ENCODE measurements around the gene BCAT1.
"Not testable (repeated sequence)": the region's sequence is repeated elsewhere in the genome, so short reads cannot be mapped to it uniquely, and the experiment has no call there.

The BCAT1 gene

DNA sequence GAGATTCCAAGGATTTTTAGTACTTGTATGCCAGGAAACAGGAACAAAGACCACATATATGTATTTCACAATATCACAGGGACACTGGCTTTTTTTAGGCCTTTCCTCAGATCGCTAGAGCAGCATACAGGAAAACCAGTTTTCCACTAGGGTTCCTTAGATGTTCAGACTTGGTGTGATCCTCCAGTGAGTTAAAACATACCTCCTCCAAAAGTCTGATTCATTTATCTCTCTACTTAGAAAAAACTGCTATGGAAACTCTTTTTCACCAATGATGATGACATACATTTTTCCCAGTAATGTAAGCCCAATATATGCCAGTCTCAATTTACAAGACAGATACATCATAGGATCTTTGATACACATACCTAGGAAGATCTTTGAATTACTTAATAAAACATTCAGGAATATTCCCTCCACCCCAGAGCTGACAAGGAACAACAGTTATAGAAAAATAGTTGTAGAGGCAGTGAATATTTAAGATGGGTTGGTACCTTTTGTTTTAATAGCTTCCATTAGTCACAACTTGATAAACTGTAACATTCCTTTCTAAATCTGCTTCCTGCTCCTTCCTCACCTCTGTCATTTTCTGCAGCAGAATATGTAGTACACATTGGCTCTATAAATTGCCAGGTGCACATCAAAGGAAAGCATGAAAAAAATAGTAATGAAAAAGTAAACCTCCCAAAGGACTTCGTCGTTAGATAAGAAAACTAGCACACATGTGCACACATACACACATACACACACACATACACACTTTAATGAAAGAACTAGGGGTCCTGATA, 27.5 kb downstream of the BCAT1 start:
- H3K9me3 Mint-ChIP-seq, result peaks cover 0 to 4% of the 10 kb centered on the region in 2 donors
- DNase-seq (no peak), ATAC-seq (no peak)
- H3K4me1 Mint-ChIP-seq, result peaks cover 46% of the 10 kb centered on the region
- peak overlapping the region; percentile 24 to 55 for H3K4me3 Mint-ChIP-seq
- no peaks in the 10 kb centered on the region for H3K27me3 Mint-ChIP-seq
- peak overlapping the region; percentile 89 to 97 for H3K27ac Mint-ChIP-seq

GRCh38 chr12:24920141-24920540, 28.8 kb downstream of the BCAT1 start:
- Mint-ChIP-seq H3K27ac (no peak overlapping the region), H3K9me3 (peaks cover 0 to 4% of the 10 kb centered on the region in 2 donors), H3K4me3 (peak overlapping the region; percentile 21 to 26), H3K27me3 (no peaks in the 10 kb centered on the region), H3K4me1 (peaks cover 46% of the 10 kb centered on the region)
- no peak for DNase-seq
- no peak for ATAC-seq

GRCh38 chr12:24919346-24920001, 29.4 kb downstream of the BCAT1 start:
- no peak overlapping the region for H3K27ac Mint-ChIP-seq
- DNase-seq, result peak; percentile 37 to 65
- no peaks in the 10 kb centered on the region for H3K27me3 Mint-ChIP-seq
- H3K4me3 Mint-ChIP-seq, result peak overlapping the region in 1 of 2 donors; percentile 15
- H3K4me1 Mint-ChIP-seq, result peaks cover 46% of the 10 kb centered on the region
- peak; percentile 89 for ATAC-seq
- H3K9me3 Mint-ChIP-seq, result peaks cover 0 to 4% of the 10 kb centered on the region in 2 donors

DNA sequence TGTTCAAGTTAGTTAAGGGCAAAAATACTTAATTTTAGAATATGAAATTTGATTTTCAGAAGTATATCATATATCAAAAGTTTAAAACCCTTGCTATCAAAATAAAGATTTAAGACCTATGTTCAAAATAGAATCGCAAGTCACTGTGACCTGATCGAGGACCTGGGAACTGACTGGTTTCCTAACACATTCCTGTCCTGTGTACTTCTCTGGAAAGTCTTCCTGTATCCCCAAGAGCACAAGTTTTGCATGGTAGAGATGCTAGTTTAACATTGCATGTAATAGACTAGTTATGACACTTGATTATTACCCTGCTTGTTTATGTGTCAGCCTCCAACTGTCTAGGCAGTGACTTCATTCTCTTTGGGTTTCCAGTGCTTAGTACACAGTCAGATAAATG, 30.3 kb downstream of the BCAT1 start:
- H3K4me3 Mint-ChIP-seq, result no peak overlapping the region
- H3K27me3 Mint-ChIP-seq, result peaks cover 5% of the 10 kb centered on the region
- no peak for ATAC-seq
- DNase-seq, result no peak
- no peak overlapping the region for H3K27ac Mint-ChIP-seq
- peaks cover 0 to 4% of the 10 kb centered on the region in 2 donors for H3K9me3 Mint-ChIP-seq
- H3K4me1 Mint-ChIP-seq, result peaks cover 49% of the 10 kb centered on the region

- peaks cover 0 to 4% of the 10 kb centered on the region in 2 donors for H3K9me3 Mint-ChIP-seq
- H3K27ac Mint-ChIP-seq, result no peak overlapping the region
- DNase-seq, result no peak
- peaks cover 10% of the 10 kb centered on the region for H3K27me3 Mint-ChIP-seq
- no peak for ATAC-seq
- H3K4me1 Mint-ChIP-seq, result peaks cover 27% of the 10 kb centered on the region
- H3K4me3 Mint-ChIP-seq, result no peak overlapping the region
These were observed 33.4 kb downstream of the BCAT1 start for GRCh38 chr12:24915501-24915900.

DNA sequence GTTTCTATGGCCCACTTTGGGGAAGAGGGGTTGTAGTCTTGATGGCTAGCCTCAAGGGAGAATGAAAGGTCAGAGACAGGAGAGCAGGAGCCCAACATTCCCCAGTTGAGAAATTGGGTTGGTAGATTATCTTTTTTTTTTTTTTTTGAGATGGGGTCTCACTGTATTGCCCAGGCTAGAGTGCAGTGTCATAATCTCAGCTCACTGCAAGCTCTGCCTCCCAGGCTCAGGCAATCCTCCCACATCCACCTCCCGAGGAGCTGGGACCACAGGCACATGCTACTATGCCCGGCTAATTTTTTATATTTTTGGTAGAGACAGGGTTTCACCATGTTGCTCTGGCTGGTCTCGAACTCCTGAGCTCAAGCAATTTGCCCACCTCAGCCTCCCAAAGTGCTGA, 34.9 kb downstream of the BCAT1 start:
- H3K27me3 Mint-ChIP-seq, result peaks cover 10% of the 10 kb centered on the region
- ATAC-seq, result no peak
- DNase-seq, result no peak
- H3K27ac Mint-ChIP-seq, result no peak overlapping the region
- peaks cover 0 to 4% of the 10 kb centered on the region in 2 donors for H3K9me3 Mint-ChIP-seq
- H3K4me3 Mint-ChIP-seq, result no peak overlapping the region
- H3K4me1 Mint-ChIP-seq, result peaks cover 11% of the 10 kb centered on the region

DNA sequence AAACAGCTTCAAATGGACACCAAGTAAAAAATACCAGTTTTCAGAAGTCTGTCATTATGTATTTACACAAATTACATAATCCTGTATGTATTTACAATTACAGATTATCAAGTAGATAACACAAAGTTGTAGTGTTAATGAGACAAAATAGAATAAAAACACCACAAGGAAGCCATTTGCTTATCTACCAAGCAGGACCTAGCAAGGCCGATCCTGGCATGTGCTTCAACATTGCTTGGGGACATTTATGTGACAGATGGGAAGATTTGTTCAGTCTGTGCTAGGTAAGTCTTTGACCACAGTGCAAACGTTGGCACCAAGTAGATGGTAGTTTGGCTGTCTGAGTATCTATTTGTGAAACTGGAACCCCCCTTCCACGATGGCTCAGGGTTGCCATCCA, 35.8 kb downstream of the BCAT1 start:
- Mint-ChIP-seq H3K27me3 (peaks cover 10% of the 10 kb centered on the region), H3K27ac (no peak overlapping the region), H3K4me3 (no peak overlapping the region), H3K9me3 (peaks cover 0 to 4% of the 10 kb centered on the region in 2 donors), H3K4me1 (peaks cover 11% of the 10 kb centered on the region)
- DNase-seq, result no peak
- no peak for ATAC-seq

- Mint-ChIP-seq H3K4me1 (peaks cover 5% of the 10 kb centered on the region), H3K9me3 (no peaks in the 10 kb centered on the region), H3K27ac (no peak overlapping the region), H3K4me3 (no peak overlapping the region), H3K27me3 (peaks cover 10% of the 10 kb centered on the region)
- DNase-seq (no peak), ATAC-seq (no peak)
These were observed 37.6 kb downstream of the BCAT1 start for GRCh38 chr12:24911271-24911791.

DNA sequence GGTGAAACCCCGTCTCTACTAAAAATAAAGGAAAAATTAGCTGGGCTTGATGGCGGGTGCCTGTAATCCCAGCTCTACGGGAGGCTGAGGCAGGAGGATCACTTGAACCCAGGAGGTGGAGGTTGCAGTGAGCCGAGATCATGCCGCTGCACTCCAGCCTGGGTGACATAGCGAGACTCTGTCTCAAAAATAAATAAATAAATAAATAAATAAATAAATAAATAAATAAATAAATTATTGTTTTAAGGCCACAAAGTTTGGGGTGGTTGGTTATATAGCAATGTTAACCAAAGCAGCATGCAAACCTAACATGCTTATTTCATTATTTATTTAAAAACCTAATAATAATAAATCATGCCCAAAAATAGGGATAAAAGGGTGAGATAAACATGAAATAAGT, 38.7 kb downstream of the BCAT1 start:
- H3K27me3 Mint-ChIP-seq, result peaks cover 10% of the 10 kb centered on the region
- not testable (repeated sequence) for H3K27ac Mint-ChIP-seq, H3K9me3 Mint-ChIP-seq, H3K4me3 Mint-ChIP-seq, DNase-seq, H3K4me1 Mint-ChIP-seq, ATAC-seq

GRCh38 chr12:24909667-24910066, 39.2 kb downstream of the BCAT1 start:
- DNase-seq, result no peak
- Mint-ChIP-seq H3K9me3 (no peaks in the 10 kb centered on the region), H3K4me3 (no peak overlapping the region), H3K27me3 (peaks cover 10% of the 10 kb centered on the region), H3K4me1 (peaks cover 5% of the 10 kb centered on the region), H3K27ac (no peak overlapping the region)
- peak; percentile 33 for ATAC-seq

GRCh38 chr12:24907464-24907863, 41.4 kb downstream of the BCAT1 start:
- Mint-ChIP-seq H3K27ac (no peak overlapping the region), H3K4me3 (no peak overlapping the region), H3K9me3 (no peaks in the 10 kb centered on the region), H3K4me1 (peaks cover 4% of the 10 kb centered on the region), H3K27me3 (peaks cover 5% of the 10 kb centered on the region)
- ATAC-seq (no peak), DNase-seq (no peak)

DNA sequence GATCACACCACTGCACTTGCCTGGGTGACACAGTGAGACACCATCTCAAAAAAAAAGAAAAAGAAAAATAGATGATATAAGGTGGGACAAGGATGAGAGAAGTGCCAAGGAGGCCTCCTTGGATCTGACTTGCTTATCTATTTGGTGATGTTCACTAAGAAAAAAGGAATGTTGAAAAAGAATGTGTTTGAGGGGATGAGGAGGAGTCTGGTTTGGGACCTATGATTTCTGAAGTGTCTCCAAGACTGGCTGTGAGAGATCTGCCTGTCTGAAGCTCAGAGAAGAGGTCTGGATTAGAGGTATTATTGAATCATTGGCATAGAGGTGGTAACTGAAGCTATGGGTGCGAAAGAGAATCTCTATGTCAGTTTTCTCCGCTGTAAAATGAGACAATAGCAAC, 42.8 kb downstream of the BCAT1 start:
- H3K4me3 Mint-ChIP-seq, result no peak overlapping the region
- H3K4me1 Mint-ChIP-seq, result peaks cover 18% of the 10 kb centered on the region
- no peak overlapping the region for H3K27ac Mint-ChIP-seq
- DNase-seq (no peak), ATAC-seq (no peak)
- peaks cover 13% of the 10 kb centered on the region for H3K27me3 Mint-ChIP-seq
- no peaks in the 10 kb centered on the region for H3K9me3 Mint-ChIP-seq

- no peak for DNase-seq
- no peak for ATAC-seq
- Mint-ChIP-seq H3K27ac (no peak overlapping the region), H3K27me3 (peaks cover 13% of the 10 kb centered on the region), H3K9me3 (no peaks in the 10 kb centered on the region), H3K4me3 (no peak overlapping the region), H3K4me1 (peaks cover 25% of the 10 kb centered on the region)
These were observed 43.5 kb downstream of the BCAT1 start for GRCh38 chr12:24905431-24905830.

DNA sequence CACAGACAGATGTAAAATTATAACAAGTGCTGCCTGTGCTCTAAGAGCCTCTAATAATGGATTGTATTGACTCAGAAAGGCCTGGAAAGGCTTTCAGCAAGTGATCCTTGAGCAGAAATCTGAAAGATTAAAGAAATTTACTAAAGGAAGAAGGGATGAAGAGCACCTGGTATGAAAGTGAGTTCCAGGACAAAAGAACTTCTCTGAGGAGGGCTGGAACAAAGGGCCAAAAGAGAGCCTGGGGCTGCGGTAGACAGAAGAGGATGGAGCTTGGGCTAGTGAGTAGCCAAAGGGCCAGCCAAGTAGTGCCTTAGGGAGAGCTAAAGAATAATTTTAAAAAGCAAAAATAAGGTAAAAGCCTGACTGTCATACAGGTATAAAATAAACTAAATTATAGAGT, 44.0 kb downstream of the BCAT1 start:
- Mint-ChIP-seq H3K4me1 (peaks cover 30% of the 10 kb centered on the region), H3K27ac (no peak overlapping the region), H3K9me3 (no peaks in the 10 kb centered on the region), H3K4me3 (no peak overlapping the region), H3K27me3 (peaks cover 13% of the 10 kb centered on the region)
- no peak for DNase-seq
- ATAC-seq, result no peak

GRCh38 chr12:24903329-24904088, 45.4 kb downstream of the BCAT1 start:
- no peaks in the 10 kb centered on the region for H3K9me3 Mint-ChIP-seq
- H3K27me3 Mint-ChIP-seq, result peaks cover 27% of the 10 kb centered on the region
- ATAC-seq (no peak), DNase-seq (no peak)
- peak overlapping the region; percentile 95 to 96 for H3K4me3 Mint-ChIP-seq
- H3K27ac Mint-ChIP-seq, result no peak overlapping the region
- H3K4me1 Mint-ChIP-seq, result peaks cover 42% of the 10 kb centered on the region

Measured in stimulated activated naive CD8-positive, alpha-beta T cell treated with anti-CD3 and anti-CD28 coated beads, Interleukin-15, amount 100 ng/mL, for 72 hours (primary cell).